ENCODE measurements around the gene LGR5. TPM values are rescaled to one million over a fixed set of nuclear protein-coding genes. Genes with fewer than 3 reads are reported as not detected.
"Not testable (repeated sequence)": the region's sequence is repeated elsewhere in the genome, so short reads cannot be mapped to it uniquely, and the experiment has no call there.

The LGR5 gene
- total and polyA plus RNA-seq, 2 of the 8 experiments (the other 6 are each of a cell fraction or from before 2014, with no cell fraction given): 0.08 to 0.19 TPM

DNA sequence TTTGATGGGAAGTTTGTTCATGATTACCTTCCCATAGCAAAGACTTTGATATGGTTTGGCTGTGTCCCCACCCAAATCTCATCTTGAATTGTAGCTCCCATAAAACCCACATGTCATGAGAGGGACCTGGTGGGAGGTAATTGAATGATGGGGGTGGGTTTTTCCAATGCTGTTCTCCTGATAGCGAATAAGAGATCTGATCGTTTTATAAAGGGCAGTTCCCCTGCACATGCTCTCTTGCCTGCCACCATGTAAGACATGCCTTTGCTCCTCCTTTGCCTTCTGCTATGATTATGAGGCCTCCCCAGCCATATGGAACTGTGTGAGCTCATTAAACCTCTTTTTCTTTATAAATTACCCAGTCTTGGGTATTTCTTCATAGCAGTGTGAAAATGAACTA is 51.2 kb downstream of the LGR5 start:
- H3K27ac ChIP-seq (ENCODE audit: low read depth, low read length); CTCF ChIA-PET (ENCODE audit: partially characterized antibody); H3K79me2 ChIP-seq (ENCODE audit: control insufficient read depth in 1 of 2, insufficient read depth in 2 of 2, low read length in 2 of 2); H3K18ac ChIP-seq (ENCODE audit: extremely low read depth, low read length); H3K4me2 ChIP-seq (ENCODE audit: insufficient read depth in 1 of 2, low read depth in 2 of 2, low read length in 2 of 2); H3K4ac ChIP-seq (replicated peaks; ENCODE audit: insufficient read length, low read depth, low read length); H3K4me1 ChIP-seq (replicated peaks in 1 of 4; ENCODE audit: control insufficient read depth in 3 of 4, insufficient read depth in 4 of 4, low read length in 3 of 4); H2AK5ac ChIP-seq (ENCODE audit: low read depth, low read length); H4K20me1 ChIP-seq (replicated peaks in 1 of 2; ENCODE audit: control insufficient read depth in 1 of 2, insufficient read depth in 2 of 2, low read length in 2 of 2); H3K23me2 ChIP-seq (ENCODE audit: low read depth, low read length); POLR2A ChIA-PET (ENCODE audit: partially characterized antibody); H2BK120ac ChIP-seq (replicated peaks; ENCODE audit: low read depth, low read length); H3K79me1 ChIP-seq (ENCODE audit: low read depth, low read length); H2BK20ac ChIP-seq (ENCODE audit: low read length); FAIRE-seq; H4K5ac ChIP-seq (ENCODE audit: insufficient read length, low read depth, low read length); H2BK12ac ChIP-seq (ENCODE audit: low read depth, low read length); H3K9ac ChIP-seq (replicated peaks in 1 of 4; ENCODE audit: extremely low read depth in 1 of 4, low read depth in 3 of 4, low read length in 3 of 4); H3K36me3 ChIP-seq (ENCODE audit: control insufficient read depth in 2 of 4, insufficient read depth in 4 of 4, low read length in 3 of 4); H4K91ac ChIP-seq (replicated peaks; ENCODE audit: insufficient read length, low read length); H2BK15ac ChIP-seq (ENCODE audit: low read length); H3K14ac ChIP-seq (ENCODE audit: insufficient read length); H3K23ac ChIP-seq (ENCODE audit: insufficient read length); H3K4me3 ChIP-seq (ENCODE audit: extremely low read depth in 1 of 4, insufficient read depth in 2 of 4, low read depth in 3 of 4, low read length in 4 of 4); H3K27me3 ChIP-seq (replicated peaks in 1 of 4; ENCODE audit: control insufficient read depth in 3 of 4, extremely low read depth in 1 of 4, insufficient read depth in 3 of 4, low read length in 3 of 4); H2BK5ac ChIP-seq (ENCODE audit: low read depth, low read length); H3K9me3 ChIP-seq (ENCODE audit: insufficient read depth in 2 of 2, low read depth in 1 of 2, low read length in 1 of 2); DNase-seq (ENCODE audit: low read depth in 1 of 2, low spot score in 2 of 2); H2AFZ ChIP-seq (ENCODE audit: low read length); H3K56ac ChIP-seq (replicated peaks; ENCODE audit: insufficient read length, low read depth, low read length); H4K8ac ChIP-seq (ENCODE audit: extremely low read depth, insufficient read depth, low read length): not testable (repeated sequence)
- 83% methylated on average over 2 of the region's 2 CpGs; no CpG with 5 or more reads in 1 of the 2 experiments for WGBS, 2 experiments (ENCODE audit: extremely low coverage in 1 of 2, insufficient coverage in 1 of 2, insufficient read length in 1 of 2, insufficient replicate concordance in 2 of 2, low coverage in 1 of 2, low lambda C conversion rate in 2 of 2, missing lambda C conversion rate in 1 of 2)
